ENCODE data around the gene ENO3.

Gene ENO3

GRCh38 chr17:4972752-4973151, 21.8 kb downstream of the ENO3 start:
- no peak for DNase-seq (ENCODE audit: low read depth, low spot score)

GRCh38 chr17:4973256-4974114, 22.6 kb downstream of the ENO3 start:
- DNase-seq (ENCODE audit: low read depth, low spot score), result no peak

DNA sequence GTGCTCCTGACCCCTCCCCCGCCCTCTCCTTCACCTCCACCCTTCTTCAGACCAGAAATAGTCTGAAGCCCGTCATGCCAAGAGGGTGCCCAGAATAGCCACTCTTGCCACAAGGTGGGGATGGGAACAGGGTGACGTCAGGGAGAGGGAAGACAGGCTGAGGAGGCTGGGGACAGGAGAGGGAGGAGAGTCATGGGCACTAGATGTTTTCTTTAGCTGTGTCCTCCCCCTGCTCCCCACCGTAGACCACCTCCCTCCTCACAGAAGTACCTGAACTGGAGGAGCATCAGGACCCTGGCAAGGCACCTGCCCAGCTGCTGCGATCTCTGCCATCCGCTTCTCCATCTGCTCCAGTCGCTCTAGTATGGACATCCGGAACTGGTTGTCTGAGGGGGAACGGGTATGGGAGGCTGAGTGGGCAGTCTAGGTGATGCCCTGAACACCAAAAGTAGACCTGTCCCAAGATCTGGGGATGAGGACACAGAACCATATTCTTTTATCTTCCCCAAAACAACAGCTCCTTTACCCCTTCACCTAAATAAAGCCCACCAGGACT, 23.3 kb downstream of the ENO3 start:
- DNase-seq (ENCODE audit: low read depth, low spot score), result no peak

GRCh38 chr17:4978726-4979125, 27.8 kb downstream of the ENO3 start:
- DNase-seq (ENCODE audit: low read depth, low spot score), result no peak

- no peak for DNase-seq (ENCODE audit: low read depth, low spot score)
Measured at GRCh38 chr17:4980644-4981216, 29.8 kb downstream of the ENO3 start.

DNA sequence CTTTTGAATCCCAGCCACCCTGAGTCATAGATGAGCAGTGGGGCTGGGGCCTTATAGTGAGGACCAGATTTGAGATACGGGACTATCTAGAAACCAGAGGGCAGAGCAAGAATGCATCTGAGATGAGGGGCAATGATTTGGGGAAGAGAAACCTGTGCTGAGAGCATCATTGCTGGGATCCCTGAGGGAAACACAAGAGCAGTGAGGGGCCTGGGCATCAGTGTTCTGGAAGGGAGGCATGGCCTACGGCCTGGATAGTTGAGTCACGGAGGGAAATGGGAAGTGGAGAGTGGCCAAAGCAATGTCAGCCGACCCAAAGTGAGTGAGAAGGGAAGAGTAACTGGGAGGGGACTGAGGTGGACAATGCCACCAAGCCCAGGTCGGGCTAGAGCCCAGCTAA, 31.4 kb downstream of the ENO3 start:
- DNase-seq (ENCODE audit: low read depth, low spot score), result no peak

GRCh38 chr17:4986403-4986802, 35.5 kb downstream of the ENO3 start:
- DNase-seq (ENCODE audit: low read depth, low spot score), result no peak

GRCh38 chr17:4986951-4987766, 36.2 kb downstream of the ENO3 start, which contains the start of gene CAMTA2:
TSS of gene CAMTA2 (minus strand) at chr17:4987675. CDS start at chr17:4986222, 1,453 bp downstream.
- no peak for DNase-seq (ENCODE audit: low read depth, low spot score)

- DNase-seq (ENCODE audit: low read depth, low spot score), result no peak
Measured at GRCh38 chr17:4987767-4988567, 37.0 kb downstream of the ENO3 start.

DNA sequence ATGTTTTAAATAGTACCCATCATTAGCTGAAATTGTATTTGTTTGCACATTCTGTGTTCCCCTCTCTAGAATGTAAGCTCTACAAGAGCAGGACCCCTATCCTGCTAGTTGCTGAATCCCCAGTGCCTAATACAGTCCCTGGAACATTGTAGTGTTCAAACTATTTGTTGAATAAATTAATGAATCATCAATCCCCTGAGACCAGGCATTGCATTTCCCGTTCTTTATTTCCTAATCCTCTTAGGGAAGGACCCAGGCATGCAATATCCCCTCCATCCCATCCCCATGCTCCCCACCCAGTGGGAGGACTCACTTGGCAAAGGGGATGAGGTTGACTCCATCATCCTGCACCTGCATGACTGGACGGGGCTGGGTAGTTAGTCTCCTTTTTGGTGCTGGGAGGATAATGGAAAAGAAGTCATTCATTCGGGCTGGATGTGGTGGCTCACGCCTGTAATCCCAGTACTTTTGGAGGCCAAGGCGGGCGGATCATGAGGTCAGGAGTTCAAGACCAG, 43.2 kb downstream of the ENO3 start:
- no peak for DNase-seq (ENCODE audit: low read depth, low spot score)

- DNase-seq (ENCODE audit: low read depth, low spot score), result no peak
Measured at GRCh38 chr17:4997302-4998026, 46.5 kb downstream of the ENO3 start, which contains the start of the genes INCA1 and KIF1C. TSS of gene INCA1 (minus strand) at chr17:4997522. CDS start at chr17:4994437, 3,085 bp downstream. TSS of gene KIF1C (plus strand) at chr17:4997950. CDS start at chr17:5000247, 2,297 bp downstream.

GRCh38 chr17:4998027-4998731, 47.3 kb downstream of the ENO3 start:
- DNase-seq (ENCODE audit: low read depth, low spot score), result no peak

DNA sequence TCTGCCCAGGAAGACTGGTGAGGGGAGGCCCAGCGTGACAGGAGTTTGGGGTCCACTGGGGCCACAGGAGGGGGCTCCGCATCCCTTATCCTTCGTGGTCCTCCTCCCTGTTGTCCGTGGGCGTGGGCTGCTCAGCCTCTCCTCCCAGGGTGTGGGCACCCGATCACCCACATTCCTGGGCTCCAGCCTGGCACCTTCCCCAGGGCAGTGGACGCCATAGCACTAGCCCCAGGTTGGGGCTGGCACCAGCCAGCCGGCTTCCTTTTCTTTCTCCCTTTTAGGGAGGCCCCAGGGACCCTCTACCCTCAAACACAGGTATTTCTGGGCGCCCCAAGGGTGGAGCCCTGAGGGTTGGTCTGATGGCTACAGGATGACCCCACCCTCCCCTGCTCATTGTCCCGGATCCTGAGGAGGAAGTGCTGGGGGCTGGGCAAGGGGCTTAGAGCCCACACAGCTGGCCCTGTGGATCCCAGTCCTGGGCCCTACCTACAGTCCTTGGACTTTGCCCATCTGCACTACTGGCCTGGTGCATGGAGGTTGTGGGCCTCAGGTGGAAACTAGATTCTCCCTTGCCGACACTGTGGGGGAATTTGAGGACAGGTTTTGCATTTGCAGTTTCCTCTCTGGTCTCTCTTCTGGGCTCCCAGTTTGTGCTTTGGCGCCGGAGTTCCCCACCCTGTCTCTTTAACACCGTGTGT, 48.0 kb downstream of the ENO3 start:
- no peak for DNase-seq (ENCODE audit: low read depth, low spot score)

- no peak for DNase-seq (ENCODE audit: low read depth, low spot score)
Measured at GRCh38 chr17:4999430-5000093, 48.6 kb downstream of the ENO3 start.

DNA sequence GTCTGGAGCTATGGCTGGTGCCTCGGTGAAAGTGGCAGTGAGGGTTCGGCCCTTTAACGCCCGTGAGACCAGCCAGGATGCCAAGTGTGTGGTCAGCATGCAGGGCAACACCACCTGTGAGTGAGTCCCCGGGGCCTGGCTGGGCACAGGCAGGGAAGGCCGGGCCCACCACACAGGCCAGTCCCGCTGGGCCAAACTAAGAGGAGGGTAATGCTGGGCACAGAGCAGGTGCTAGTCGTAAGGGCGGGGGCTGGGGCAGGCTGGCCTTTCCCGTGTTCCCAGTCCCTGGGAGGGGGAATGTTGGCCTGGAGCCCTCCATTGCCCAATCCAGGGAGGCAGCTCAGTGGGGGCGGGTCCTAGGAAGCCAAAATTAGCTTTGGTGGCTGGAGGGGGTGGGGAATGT, 49.3 kb downstream of the ENO3 start:
- DNase-seq (ENCODE audit: low read depth, low spot score), result no peak

- no peak for DNase-seq (ENCODE audit: low read depth, low spot score)
Measured at GRCh38 chr17:5002121-5002788, 51.3 kb downstream of the ENO3 start.

GRCh38 chr17:5003214-5003867, 52.4 kb downstream of the ENO3 start:
- DNase-seq (ENCODE audit: low read depth, low spot score), result no peak
